Fibroblast of villous mesenchyme (primary cell): ENCODE measurements around the gene HLCS. TPM values are rescaled to one million over a fixed set of nuclear protein-coding genes. Genes with fewer than 3 reads are reported as not detected.

ENCODE experiments used
- DNase-seq: peaks from one replicate; pipeline ENCODE4 v3.0.0-alpha.2; 2010; ENCODE audit warnings: low read depth
- H3K4me3 ChIP-seq: 2 replicates; pipeline ENCODE4 v1.5.1; 2011; ENCODE audit warnings: low read depth, mild to moderate bottlenecking, low read length
- CTCF ChIP-seq: IDR thresholded peaks from 2 replicates; pipeline ENCODE4 v1.5.1; 2012; ENCODE audit warnings: low read depth, mild to moderate bottlenecking, low read length; ENCODE audit not compliant: insufficient read depth
- total RNA-seq: library from RNA; depleted of rRNA; stranded (reverse); fragments of >200 nt; gene quantifications from 2 replicates; pipeline ENCODE4 v1.2.3, GENCODE V29; 2012

Gene HLCS
- total RNA-seq, 1 donor: 44.0 TPM

DNA sequence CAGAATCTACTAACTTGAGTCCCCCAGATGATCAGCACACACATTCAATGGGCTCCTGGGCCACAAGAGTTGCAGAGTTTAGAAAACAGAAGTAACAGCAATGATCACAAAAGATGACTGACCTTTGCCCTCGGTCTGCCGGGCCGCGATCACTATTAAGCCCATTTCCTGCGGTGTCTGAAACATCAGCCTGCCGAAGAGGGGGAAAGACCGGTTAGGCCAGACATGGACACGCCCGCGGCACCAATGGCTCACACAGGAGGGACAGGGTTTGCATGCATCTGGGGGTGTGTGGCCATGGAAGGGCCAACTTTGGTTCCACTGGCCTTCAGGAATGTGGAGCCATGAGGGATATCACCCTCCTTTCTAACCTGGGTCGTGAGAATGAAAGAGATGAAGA, 199.4 kb downstream of the HLCS start:
- no peak for TF ChIP-seq CTCF

GRCh38 chr21:36766511-36766910, 200.0 kb downstream of the HLCS start:
- no peak for TF ChIP-seq CTCF
- DNase-seq: no peak
- no peak overlapping the region for H3K4me3 ChIP-seq

More for the DNA sequence above, 199.4 kb downstream of the HLCS start:
- no peak for DNase-seq
- no peak overlapping the region for H3K4me3 ChIP-seq

- H3K4me3 ChIP-seq: no peak overlapping the region
- no peak for DNase-seq
- no peak for TF ChIP-seq CTCF
Observed at GRCh38 chr21:36765229-36765628, 201.2 kb downstream of the HLCS start.

DNA sequence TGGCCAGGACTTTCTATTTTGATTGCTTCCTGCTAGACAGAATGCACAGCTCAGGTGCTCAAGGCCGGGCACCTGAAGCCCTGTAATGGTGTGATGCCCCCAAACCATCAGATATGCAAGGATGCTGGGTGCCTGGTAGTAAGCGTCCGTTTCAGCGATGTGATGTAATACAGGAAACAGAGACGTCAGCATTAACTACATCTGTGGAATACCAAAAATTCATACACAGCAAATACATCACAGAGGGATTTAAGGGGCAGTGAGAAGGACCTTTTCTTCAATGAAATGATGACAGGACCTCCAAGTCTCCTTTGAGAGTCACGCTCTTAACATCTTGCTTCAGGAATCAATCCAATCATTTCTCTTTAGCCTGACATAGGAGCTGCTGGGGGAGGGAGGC, 203.2 kb downstream of the HLCS start:
- no peak overlapping the region for H3K4me3 ChIP-seq
- TF ChIP-seq CTCF: no peak
- no peak for DNase-seq

GRCh38 chr21:36762642-36763041, 203.8 kb downstream of the HLCS start:
- TF ChIP-seq CTCF: no peak
- no peak overlapping the region for H3K4me3 ChIP-seq

GRCh38 chr21:36761685-36762084, 204.8 kb downstream of the HLCS start:
- no peak overlapping the region for H3K4me3 ChIP-seq
- no peak for DNase-seq
- TF ChIP-seq CTCF: no peak

More at GRCh38 chr21:36762642-36763041, 203.8 kb downstream of the HLCS start:
- no peak for DNase-seq

- no peak for DNase-seq
- H3K4me3 ChIP-seq: no peak overlapping the region
- no peak for TF ChIP-seq CTCF
Observed at GRCh38 chr21:36759348-36760083, 207.0 kb downstream of the HLCS start.
